ENCODE results near the gene ATAD3C.

- TF ChIP-seq POLR2AphosphoS5 (IDR thresholded peaks at IDR 0.05; ENCODE audit: low read depth, low read length) (no peak), CTCF (IDR thresholded peaks at IDR 0.05) (no peak), REST (IDR thresholded peaks at IDR 0.05; ENCODE audit: insufficient read depth in 1 of 2, low read depth in 2 of 2, low read length in 1 of 2) (no peak), TCF7L2 (IDR thresholded peaks at IDR 0.05; ENCODE audit: low read depth, low read length) (no peak), SIN3A (IDR thresholded peaks at IDR 0.05; ENCODE audit: borderline replicate concordance, insufficient read depth, low read depth, low read length) (no peak)
Observed at GRCh38 chr1:1479547-1480487, 30.3 kb downstream of the ATAD3C start.

All from Panc1 (cell line).